OCI-LY7 (cell line): ENCODE results near the gene H6PD. TPM values are rescaled to one million over a fixed set of nuclear protein-coding genes. Genes with fewer than 3 reads are reported as not detected.

Source experiments
- BruUV-seq: library from RNA; stranded (reverse); fragments of 400-500 nt; replicated peaks from 2 replicates; lab custom pipeline; 2021; lab: Mats Ljungman, UMichigan
- CTCF ChIA-PET: fragments of 300-600 bp; sonication (Branson Sonifier 250); formaldehyde crosslinking; loops from one replicate; lab custom pipeline; 2022; ENCODE audit warnings: antibody characterized with exemption; ENCODE audit not compliant: unreplicated experiment; lab: Charles Lee
- POLR2A ChIA-PET: fragments of 300-600 bp; sonication (Branson Sonifier 250); formaldehyde crosslinking; loops from one replicate; lab custom pipeline; 2022; ENCODE audit warnings: antibody characterized with exemption; lab: Charles Lee
- DNase-seq: peaks from one replicate; pipeline ENCODE4 v3.0.0-alpha.2; 2015; ENCODE audit warnings: low spot score
- H2AFZ ChIP-seq: fragments of 200-600 bp; sonication (generic), shearing (Covaris generic); 2 replicates; pipeline ENCODE4 v1.6.1; 2014; ENCODE audit warnings: mild to moderate bottlenecking, antibody characterized with exemption, low read length, moderate library complexity
- H3K27ac ChIP-seq: fragments of 200-600 bp; sonication (generic); 2 replicates; pipeline ENCODE4 v1.5.1; 2014; ENCODE audit warnings: mixed run types, low read depth, mild to moderate bottlenecking, moderate library complexity, low read length, inconsistent platforms; ENCODE audit not compliant: poor library complexity, severe bottlenecking
- H3K36me3 ChIP-seq: fragments of 200-600 bp; sonication (generic); 2 replicates; pipeline ENCODE4 v1.6.1; 2014; ENCODE audit warnings: mild to moderate bottlenecking, antibody characterized with exemption, low read length, moderate library complexity, mixed read lengths; ENCODE audit not compliant: insufficient read depth
- H3K4me1 ChIP-seq: fragments of 200-600 bp; sonication (generic); 2 replicates; pipeline ENCODE4 v1.5.1; 2014; ENCODE audit warnings: mild to moderate bottlenecking, low read length; ENCODE audit not compliant: insufficient read depth, poor library complexity, severe bottlenecking
- H3K4me2 ChIP-seq: fragments of 200-600 bp; sonication (generic); 2 replicates; pipeline ENCODE4 v1.6.1; 2014; ENCODE audit warnings: mild to moderate bottlenecking, low read length
- H3K4me3 ChIP-seq: fragments of 200-600 bp; sonication (generic); 2 replicates; pipeline ENCODE4 v1.5.1; 2014; ENCODE audit warnings: mild to moderate bottlenecking, low read depth, low read length; ENCODE audit not compliant: poor library complexity, severe bottlenecking
- H3K79me2 ChIP-seq: fragments of 200-600 bp; sonication (generic); 2 replicates; pipeline ENCODE4 v1.6.1; 2016; ENCODE audit warnings: low read depth, mild to moderate bottlenecking, low read length, moderate library complexity, mixed read lengths; ENCODE audit not compliant: insufficient read depth
- H3K9me2 ChIP-seq: fragments of 200-600 bp; sonication (generic); 2 replicates; pipeline ENCODE4 v1.6.1; 2016; ENCODE audit warnings: mild to moderate bottlenecking, low read length, mixed read lengths; ENCODE audit not compliant: insufficient read depth
- H3K9me3 ChIP-seq: fragments of 200-600 bp; sonication (generic); 2 replicates; pipeline ENCODE4 v1.6.1; 2014; ENCODE audit warnings: mild to moderate bottlenecking, mixed run types, low read length, mixed read lengths
- H4K20me1 ChIP-seq: fragments of 200-600 bp; sonication (generic); 2 replicates; pipeline ENCODE4 v1.6.1; 2014; ENCODE audit warnings: mild to moderate bottlenecking, antibody characterized with exemption, low read length, moderate library complexity, mixed read lengths; ENCODE audit not compliant: insufficient read depth
- EZH2phosphoT487 ChIP-seq: fragments of 200-600 bp; sonication (generic); IDR thresholded peaks from 2 replicates; pipeline ENCODE4 v1.6.1; 2018; ENCODE audit warnings: low read depth, borderline replicate concordance, mild to moderate bottlenecking, mixed run types, antibody characterized with exemption, low read length, moderate library complexity, mixed read lengths
- intact Hi-C: fragments of 100-400 bp; cut with micrococcal nuclease; formaldehyde crosslinking; loops from one replicate; pipeline ENCODE4 v1.10.0; 2022; ENCODE audit not compliant: unreplicated experiment
- total RNA-seq, 2 experiments: library from RNA; depleted of rRNA in 1 of 2; stranded (reverse); fragments of >200 nt in 1 of 2; shearing (Covaris generic) in 1 of 2; gene quantifications; 2 replicates each; pipeline ENCODE4 v1.2.3, GENCODE V29; 2014 to 2022
- TF ChIP-seq, protein P1 (sequence below): fragments of 200-600 bp; sonication (generic); conservative IDR thresholded peaks from 2 replicates; pipeline ENCODE4 v1.5.1; 2014; ENCODE audit warnings: mild to moderate bottlenecking, antibody characterized with exemption, low read length, moderate library complexity, mixed read lengths

The H6PD gene
- total RNA-seq, 2 experiments from 2014 or later = 8.5 to 22.1 TPM

DNA sequence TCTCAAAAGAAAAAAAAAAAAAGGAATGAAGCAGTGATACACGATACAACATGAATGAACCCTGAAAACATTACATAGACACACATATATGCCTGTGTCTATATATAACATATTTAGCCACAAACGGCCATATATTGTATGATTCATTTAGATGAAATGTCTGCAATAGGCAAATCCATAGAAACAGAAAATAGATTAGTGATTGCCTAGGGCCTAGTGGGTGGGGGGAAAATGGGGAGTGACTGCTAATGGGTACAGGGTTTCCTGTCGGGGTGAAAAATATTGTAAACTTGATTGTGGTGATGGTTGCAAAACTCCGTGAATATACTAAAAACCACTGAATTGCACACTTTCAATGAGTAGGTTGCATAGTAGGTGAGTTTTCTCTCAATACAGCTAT lies 6.0 kb upstream of the H6PD start:
- TF ChIP-seq, protein P1, sequence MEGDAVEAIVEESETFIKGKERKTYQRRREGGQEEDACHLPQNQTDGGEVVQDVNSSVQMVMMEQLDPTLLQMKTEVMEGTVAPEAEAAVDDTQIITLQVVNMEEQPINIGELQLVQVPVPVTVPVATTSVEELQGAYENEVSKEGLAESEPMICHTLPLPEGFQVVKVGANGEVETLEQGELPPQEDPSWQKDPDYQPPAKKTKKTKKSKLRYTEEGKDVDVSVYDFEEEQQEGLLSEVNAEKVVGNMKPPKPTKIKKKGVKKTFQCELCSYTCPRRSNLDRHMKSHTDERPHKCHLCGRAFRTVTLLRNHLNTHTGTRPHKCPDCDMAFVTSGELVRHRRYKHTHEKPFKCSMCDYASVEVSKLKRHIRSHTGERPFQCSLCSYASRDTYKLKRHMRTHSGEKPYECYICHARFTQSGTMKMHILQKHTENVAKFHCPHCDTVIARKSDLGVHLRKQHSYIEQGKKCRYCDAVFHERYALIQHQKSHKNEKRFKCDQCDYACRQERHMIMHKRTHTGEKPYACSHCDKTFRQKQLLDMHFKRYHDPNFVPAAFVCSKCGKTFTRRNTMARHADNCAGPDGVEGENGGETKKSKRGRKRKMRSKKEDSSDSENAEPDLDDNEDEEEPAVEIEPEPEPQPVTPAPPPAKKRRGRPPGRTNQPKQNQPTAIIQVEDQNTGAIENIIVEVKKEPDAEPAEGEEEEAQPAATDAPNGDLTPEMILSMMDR = no peak
- TF ChIP-seq EZH2phosphoT487 = no peak
- POLR2A ChIA-PET = no interaction called here
- no peaks in the 10 kb centered on the region for H3K79me2 ChIP-seq
- H3K9me3 ChIP-seq = no peaks in the 10 kb centered on the region
- H2AFZ ChIP-seq = no peak overlapping the region
- no peak for DNase-seq
- H3K27ac ChIP-seq = no peak overlapping the region
- intact Hi-C loops = no loop called here
- no TSS peak for BruUV-seq
- H3K4me1 ChIP-seq = peaks cover 15% of the 10 kb centered on the region
- CTCF ChIA-PET = no interaction called here
- H3K4me2 ChIP-seq = no peak overlapping the region
- no peaks in the 10 kb centered on the region for H4K20me1 ChIP-seq
- H3K4me3 ChIP-seq = no peak overlapping the region
- H3K36me3 ChIP-seq = no peaks in the 10 kb centered on the region
- H3K9me2 ChIP-seq = no peaks in the 10 kb centered on the region

DNA sequence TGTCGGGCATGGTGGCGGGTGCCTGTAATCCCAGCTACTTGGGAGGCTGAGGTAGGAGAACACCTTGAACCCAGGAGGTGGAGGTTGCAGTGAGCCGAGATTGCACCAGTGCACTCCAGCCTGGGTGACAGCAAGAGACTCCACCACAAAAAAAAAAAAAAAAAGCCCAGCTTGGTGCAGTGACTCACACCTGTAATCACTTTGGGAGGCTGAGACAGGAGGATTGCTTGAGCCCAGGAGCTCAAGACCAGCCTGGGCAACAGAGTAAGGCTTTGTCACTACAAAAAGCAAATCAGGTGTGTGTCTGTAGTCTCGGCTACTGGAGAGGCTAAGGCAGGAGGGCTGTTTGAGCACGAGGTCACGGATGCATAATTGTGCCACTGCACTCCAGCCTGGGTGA lies 5.0 kb upstream of the H6PD start:
- no peak for DNase-seq
- H3K9me2 ChIP-seq = no peaks in the 10 kb centered on the region
- H3K4me2 ChIP-seq = no peak overlapping the region
- TF ChIP-seq, protein P1 = no peak
- TF ChIP-seq EZH2phosphoT487 = no peak
- H3K36me3 ChIP-seq = no peaks in the 10 kb centered on the region
- H4K20me1 ChIP-seq = no peaks in the 10 kb centered on the region
- ChIA-PET POLR2A (no interaction called here), CTCF (no interaction called here)
- H3K4me1 ChIP-seq = peaks cover 21% of the 10 kb centered on the region
- no peak overlapping the region for H3K27ac ChIP-seq
- no peak overlapping the region for H2AFZ ChIP-seq
- H3K9me3 ChIP-seq = no peaks in the 10 kb centered on the region
- H3K4me3 ChIP-seq = no peak overlapping the region
- no peaks in the 10 kb centered on the region for H3K79me2 ChIP-seq
- no TSS peak for BruUV-seq
- intact Hi-C loops = no loop called here

DNA sequence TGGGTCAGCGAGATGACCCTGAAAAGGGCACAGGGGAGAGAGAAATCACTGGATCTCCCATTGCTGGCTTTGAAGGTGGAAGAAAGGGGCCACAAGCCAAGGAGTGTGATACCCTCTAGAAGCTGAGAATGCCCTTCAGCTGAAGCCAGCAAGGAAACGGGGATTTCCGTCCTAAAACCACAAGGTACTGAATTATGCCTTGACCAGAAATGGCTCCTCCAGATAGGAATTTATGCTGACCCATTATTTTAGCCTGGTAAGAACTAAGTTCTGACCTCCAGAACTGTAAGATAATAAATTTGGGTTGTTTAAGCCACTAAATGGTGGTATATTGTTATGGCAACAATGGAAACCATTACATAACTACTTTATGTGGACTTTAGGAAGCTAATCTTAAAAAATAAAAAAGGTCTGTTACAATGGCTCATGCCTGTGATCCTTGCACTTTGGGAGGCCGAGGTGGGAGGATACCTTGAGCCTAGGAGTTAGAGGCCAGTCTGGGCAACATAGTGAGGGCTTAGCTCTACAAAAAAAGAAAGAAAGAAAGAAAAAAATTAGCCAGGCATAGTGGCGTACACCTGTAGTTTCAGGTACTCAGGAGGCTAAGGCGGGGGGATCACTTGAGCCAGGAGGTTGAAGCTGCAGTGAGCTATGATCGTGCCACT lies 3.6 kb upstream of the H6PD start:
- Histone ChIP-seq H3K4me1 (peaks cover 27% of the 10 kb centered on the region), H3K79me2 (peaks cover 8% of the 10 kb centered on the region; the same call in 1 of the 2 replicates), H3K9me2 (no peaks in the 10 kb centered on the region), H3K4me2 (no peak overlapping the region), H3K36me3 (no peaks in the 10 kb centered on the region), H3K27ac (no peak overlapping the region), H3K4me3 (no peak overlapping the region), H4K20me1 (no peaks in the 10 kb centered on the region), H2AFZ (no peak overlapping the region), H3K9me3 (no peaks in the 10 kb centered on the region)
- CTCF ChIA-PET = no interaction called here
- TF ChIP-seq, protein P1 = no peak
- no peak for TF ChIP-seq EZH2phosphoT487
- no TSS peak for BruUV-seq
- DNase-seq = no peak
- POLR2A ChIA-PET = no interaction called here
- intact Hi-C loops = no loop called here
